Measurements from ENCODE around the gene PILRA.

- TF ChIP-seq POLR2A (IDR thresholded peaks at IDR 0.05), result no peak
- TF ChIP-seq, protein P1, sequence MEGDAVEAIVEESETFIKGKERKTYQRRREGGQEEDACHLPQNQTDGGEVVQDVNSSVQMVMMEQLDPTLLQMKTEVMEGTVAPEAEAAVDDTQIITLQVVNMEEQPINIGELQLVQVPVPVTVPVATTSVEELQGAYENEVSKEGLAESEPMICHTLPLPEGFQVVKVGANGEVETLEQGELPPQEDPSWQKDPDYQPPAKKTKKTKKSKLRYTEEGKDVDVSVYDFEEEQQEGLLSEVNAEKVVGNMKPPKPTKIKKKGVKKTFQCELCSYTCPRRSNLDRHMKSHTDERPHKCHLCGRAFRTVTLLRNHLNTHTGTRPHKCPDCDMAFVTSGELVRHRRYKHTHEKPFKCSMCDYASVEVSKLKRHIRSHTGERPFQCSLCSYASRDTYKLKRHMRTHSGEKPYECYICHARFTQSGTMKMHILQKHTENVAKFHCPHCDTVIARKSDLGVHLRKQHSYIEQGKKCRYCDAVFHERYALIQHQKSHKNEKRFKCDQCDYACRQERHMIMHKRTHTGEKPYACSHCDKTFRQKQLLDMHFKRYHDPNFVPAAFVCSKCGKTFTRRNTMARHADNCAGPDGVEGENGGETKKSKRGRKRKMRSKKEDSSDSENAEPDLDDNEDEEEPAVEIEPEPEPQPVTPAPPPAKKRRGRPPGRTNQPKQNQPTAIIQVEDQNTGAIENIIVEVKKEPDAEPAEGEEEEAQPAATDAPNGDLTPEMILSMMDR (IDR thresholded peaks at IDR 0.05), result no peak
These were observed 58.0 kb downstream of the PILRA start for GRCh38 chr7:100431286-100431735.

All from uterus (tissue), 2 donors.